ENCODE data around the gene MAPK8IP1. TPM values are rescaled to one million over a fixed set of nuclear protein-coding genes. Genes with fewer than 3 reads are reported as not detected.

The MAPK8IP1 gene
- total RNA-seq, 1 experiment from 2014 or later = 14.2 TPM

DNA sequence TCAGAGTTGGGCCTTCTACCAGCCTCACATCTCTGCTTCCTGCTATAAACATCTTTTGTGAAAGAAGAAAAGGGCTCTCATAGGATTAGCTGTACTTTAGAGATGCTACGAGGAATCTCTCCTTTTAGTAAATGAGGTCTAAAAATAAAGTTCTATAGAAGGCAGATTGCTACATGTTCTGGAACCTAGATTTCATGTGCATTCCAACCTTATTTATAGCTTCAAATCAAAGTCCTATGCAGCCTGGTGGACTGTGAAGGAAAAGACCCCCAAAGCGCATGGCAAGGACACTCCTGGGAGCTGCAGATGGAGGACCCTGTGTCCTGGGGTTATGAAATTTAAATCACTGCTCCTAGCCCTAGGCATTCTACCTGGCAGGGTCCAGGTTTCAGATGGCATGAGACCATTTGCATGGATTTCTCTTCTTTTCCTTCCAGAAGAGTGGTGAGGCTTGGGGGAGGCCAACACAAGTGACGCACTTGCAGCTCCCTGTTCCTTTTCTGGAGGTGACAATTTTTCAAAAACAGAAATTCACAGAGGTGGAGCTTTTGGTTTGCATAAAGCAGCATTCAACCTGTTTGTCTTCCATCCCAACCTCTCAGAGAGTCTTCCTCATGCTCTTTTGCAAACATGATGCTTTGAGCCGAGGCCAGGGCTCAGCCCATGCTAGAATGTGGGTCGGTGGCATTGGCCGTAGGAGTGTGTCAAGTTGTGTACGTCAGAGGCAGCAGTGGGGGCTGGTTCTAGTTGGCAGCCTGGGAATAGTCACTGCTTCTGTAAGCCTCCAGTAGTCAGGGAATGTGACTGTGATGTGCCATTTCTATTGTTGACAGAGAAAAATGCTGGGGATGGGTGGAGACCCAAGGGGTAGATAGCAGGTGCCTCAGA, 31.9 kb upstream of the MAPK8IP1 start:
- 0 out of 2 replicates have a peak, but pooled peaks cover 2% of the 10 kb centered on the region for H3K36me3 ChIP-seq
- peaks cover 2% of the 10 kb centered on the region; the same call in 1 of the 2 replicates for H3K4me1 ChIP-seq
- no peak overlapping the region for H3K27ac ChIP-seq
- DNase-seq = no peak
- H3K4me3 ChIP-seq = no peak overlapping the region
- no peaks in the 10 kb centered on the region for H3K9me3 ChIP-seq (replicated peaks)
- H3K27me3 ChIP-seq = no peaks in the 10 kb centered on the region

DNA sequence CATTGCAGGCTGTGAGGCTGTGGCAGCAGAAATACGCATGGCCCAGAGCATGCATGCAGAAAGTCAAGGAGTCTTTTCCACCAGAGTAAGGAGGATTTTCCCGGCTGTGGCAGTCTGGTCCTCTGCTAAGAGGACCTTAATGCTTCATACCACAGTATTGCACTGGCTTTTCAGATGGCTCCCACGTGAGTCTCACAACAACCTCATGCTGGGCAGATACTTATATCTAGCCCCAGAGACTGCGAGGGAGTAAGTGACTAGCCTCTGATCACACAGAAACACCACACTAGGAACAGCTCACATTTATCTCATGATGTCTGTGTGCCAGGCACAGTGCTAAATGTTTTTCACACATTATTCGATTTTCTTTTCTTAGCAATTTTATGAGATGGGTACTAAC, 30.1 kb upstream of the MAPK8IP1 start:
- H3K9me3 ChIP-seq (replicated peaks) = no peaks in the 10 kb centered on the region
- no peak overlapping the region for H3K4me3 ChIP-seq
- no peaks in the 10 kb centered on the region for H3K4me1 ChIP-seq
- no peak for DNase-seq
- H3K36me3 ChIP-seq = 0 out of 2 replicates have a peak, but pooled peaks cover 5% of the 10 kb centered on the region
- H3K27me3 ChIP-seq = no peaks in the 10 kb centered on the region
- H3K27ac ChIP-seq = no peak overlapping the region

DNA sequence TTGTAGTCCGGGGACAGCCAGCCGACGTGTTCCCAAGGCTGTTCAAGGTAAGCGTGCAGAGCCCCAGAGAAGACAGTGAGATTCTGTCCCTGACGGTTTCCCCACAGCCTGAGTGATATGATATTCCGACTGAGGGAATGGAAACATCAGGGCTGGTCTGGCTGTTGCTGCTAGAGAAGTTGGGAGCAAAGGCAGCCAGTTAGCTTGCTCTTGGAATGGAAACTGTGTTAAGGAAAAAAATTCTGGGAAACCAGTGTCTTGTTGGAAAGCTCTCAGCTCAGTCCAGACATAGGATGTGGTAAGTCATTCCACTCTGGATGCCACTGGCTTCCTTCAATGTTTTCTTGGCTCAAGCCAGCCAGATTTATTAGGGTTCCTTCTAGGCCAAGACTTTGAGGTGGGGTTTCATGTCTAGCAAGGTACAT, 29.4 kb upstream of the MAPK8IP1 start:
- Histone ChIP-seq H3K9me3 (replicated peaks) (no peaks in the 10 kb centered on the region), H3K4me3 (no peak overlapping the region), H3K36me3 (0 out of 2 replicates have a peak, but pooled peaks cover 5% of the 10 kb centered on the region), H3K4me1 (no peaks in the 10 kb centered on the region), H3K27ac (no peak overlapping the region), H3K27me3 (no peaks in the 10 kb centered on the region)
- DNase-seq = no peak

DNA sequence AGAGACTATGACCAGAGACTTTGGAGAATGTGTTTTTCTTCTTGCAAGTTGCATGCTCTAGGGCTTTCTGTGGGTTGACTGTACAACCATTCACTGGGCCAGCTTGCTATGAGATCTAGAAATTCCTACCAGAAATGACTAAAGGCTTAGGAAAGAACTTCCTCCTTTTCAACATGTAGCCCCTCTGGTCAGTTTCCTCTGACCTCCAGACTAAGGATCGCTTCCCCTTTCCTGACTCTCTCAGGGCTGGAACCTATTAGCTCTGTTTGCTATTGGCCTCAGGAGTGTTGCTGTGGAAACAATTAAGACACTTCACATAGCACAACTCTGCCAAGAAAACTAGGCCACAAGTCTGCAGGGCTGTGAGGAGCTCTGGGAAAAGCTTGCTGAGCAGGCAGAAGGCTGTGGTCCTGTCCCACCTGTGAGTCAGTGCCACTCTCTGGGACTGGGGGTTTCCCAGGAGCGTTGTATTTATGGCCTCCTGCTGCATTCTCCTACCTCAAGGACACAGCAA, 27.4 kb upstream of the MAPK8IP1 start:
- H3K36me3 ChIP-seq = 0 out of 2 replicates have a peak, but pooled peaks cover 5% of the 10 kb centered on the region
- no peaks in the 10 kb centered on the region for H3K27me3 ChIP-seq

DNA sequence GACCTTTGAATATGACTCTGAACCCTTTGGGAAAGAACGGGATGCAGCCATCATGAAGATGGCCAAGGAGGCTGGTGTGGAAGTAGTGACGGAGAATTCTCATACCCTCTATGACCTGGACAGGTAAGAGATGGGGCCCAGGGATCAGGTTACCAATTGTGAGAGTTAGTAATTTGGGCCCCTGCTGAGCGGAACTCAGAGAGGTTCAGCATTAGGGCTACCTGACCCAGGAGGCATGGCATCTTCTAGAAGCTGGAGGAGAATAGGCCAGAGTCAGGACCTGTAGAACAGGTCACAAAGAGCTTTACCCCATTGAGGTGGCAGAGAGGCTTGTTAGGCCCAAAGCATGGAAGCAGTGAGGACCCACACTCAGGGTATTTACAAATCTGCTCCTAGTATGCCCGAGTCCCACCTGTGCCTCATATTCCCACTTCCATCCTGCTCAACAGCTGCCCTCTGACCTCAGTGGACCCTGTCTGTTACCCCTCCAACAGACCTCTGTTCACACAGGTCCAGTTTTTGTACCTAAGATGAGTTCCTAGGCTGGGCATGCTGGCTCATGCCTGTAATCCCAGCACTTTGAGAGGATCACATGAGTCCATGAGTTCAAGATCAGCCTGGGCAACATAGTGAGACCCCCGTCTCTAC, 26.6 kb upstream of the MAPK8IP1 start:
- no peak overlapping the region for H3K4me3 ChIP-seq
- H3K9me3 ChIP-seq (replicated peaks) = no peaks in the 10 kb centered on the region
- H3K27ac ChIP-seq = no peak overlapping the region
- peaks cover 6% of the 10 kb centered on the region; the same call in 1 of the 2 replicates for H3K36me3 ChIP-seq
- H3K27me3 ChIP-seq = no peaks in the 10 kb centered on the region
- H3K4me1 ChIP-seq = no peaks in the 10 kb centered on the region
- no peak for DNase-seq

More for the DNA sequence above, 27.4 kb upstream of the MAPK8IP1 start:
- H3K4me1 ChIP-seq = no peaks in the 10 kb centered on the region
- no peak for DNase-seq
- H3K4me3 ChIP-seq = no peak overlapping the region
- H3K27ac ChIP-seq = no peak overlapping the region
- H3K9me3 ChIP-seq (replicated peaks) = no peaks in the 10 kb centered on the region

DNA sequence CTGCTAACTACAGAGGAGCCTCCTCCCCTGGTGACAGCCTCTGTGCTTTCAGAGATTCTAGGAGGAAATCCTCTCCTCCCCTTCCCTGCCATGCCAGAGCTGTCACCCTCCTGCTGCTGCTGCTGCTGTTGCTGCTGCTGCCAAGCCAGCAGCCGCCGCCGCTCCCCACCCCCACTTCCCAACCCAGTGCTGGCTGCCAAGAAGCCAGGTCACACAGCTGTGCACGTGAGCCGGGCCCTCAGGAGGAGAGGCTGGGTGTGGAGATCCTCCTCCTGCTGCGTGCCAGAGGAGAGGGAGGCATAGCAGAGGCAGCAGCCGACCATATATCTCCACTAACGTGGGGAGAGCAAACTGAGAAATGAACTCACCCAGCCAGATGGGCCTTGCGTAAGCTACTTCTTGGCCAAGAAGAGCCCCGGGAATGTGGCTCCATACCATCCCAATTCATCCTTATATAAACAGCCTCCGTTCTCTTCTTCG, 25.8 kb upstream of the MAPK8IP1 start:
- Histone ChIP-seq H3K27me3 (no peaks in the 10 kb centered on the region), H3K36me3 (peaks cover 11% of the 10 kb centered on the region; the same call in 1 of the 2 replicates), H3K9me3 (replicated peaks) (no peaks in the 10 kb centered on the region), H3K4me1 (no peaks in the 10 kb centered on the region), H3K4me3 (no peak overlapping the region), H3K27ac (no peak overlapping the region)
- peak; percentile 18 to 31 for DNase-seq

DNA sequence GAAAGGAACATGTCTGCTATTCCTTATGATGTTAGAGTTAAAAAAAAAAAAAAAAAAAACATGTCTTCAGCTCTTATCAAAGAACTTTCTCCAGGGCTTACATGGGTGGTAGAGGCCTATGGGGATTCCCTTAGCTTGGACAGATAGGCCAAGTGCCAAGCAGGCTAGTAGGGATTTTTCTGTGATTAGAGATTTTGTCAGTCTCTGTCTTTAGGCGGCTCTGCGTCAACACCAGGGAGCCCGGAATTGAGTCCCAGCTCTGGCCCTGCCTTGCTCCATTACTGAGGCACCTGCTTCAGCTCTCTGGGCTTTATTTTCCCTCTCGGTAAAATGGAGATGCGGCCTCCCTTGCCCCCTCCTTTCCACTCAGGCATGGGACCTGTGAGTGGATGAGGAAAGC, 25.1 kb upstream of the MAPK8IP1 start:
- H3K4me1 ChIP-seq = no peaks in the 10 kb centered on the region
- H3K36me3 ChIP-seq = peaks cover 11% of the 10 kb centered on the region; the same call in 1 of the 2 replicates
- DNase-seq = no peak
- no peak overlapping the region for H3K27ac ChIP-seq
- H3K9me3 ChIP-seq (replicated peaks) = no peaks in the 10 kb centered on the region
- no peak overlapping the region for H3K4me3 ChIP-seq
- no peaks in the 10 kb centered on the region for H3K27me3 ChIP-seq

DNA sequence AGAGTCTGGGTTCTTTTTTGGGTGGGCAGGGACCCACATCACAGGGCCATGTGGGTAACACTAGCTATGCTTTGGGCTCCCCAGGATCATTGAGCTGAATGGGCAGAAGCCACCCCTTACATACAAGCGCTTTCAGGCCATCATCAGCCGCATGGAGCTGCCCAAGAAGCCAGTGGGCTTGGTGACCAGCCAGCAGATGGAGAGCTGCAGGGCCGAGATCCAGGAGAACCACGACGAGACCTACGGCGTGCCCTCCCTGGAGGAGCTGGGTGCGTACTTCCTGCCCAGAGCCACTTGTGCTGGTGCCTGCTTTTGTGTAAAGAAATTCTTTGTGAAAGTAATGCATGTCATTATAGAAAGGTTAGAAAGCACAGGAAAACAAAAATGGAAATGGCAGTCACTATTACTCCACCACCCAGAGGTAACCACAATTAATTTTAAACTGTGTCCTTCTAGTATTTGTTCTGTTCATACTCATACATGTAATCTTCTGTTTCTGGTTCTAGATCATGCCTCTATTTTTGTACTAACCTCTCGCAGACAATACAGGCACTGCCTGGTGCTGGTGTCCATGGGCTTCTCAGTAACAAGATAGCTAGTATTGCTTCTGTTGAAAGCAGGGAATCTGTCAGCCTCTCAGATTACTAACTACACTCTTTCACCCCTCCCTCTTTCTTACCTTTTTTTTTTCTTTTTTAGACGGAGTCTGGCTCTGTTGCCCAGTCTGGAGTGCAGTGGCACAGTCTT, 24.5 kb upstream of the MAPK8IP1 start:
- Histone ChIP-seq H3K27me3 (no peaks in the 10 kb centered on the region), H3K9me3 (replicated peaks) (no peaks in the 10 kb centered on the region), H3K4me3 (no peak overlapping the region), H3K4me1 (no peaks in the 10 kb centered on the region), H3K27ac (no peak overlapping the region), H3K36me3 (peaks cover 11% of the 10 kb centered on the region; the same call in 1 of the 2 replicates)
- no peak for DNase-seq

DNA sequence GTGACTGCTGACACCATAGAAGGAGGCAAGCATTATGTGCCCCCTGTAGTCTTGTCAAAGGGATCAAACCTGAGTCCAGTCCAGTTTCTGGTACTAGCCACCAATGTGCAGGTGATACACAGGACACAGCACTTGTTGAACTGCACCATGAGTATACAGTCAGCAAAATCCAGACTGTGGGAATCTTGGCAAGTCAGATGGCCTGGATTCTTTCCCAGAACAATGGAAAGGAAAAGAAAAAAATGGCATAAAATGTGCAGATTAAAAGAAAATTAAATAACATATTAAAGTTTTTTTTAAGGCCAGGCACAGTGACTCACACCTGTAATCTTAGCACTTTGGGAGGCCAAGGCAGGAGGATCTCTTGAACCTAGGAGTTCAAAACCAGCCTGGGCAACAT, 21.4 kb upstream of the MAPK8IP1 start:
- H3K9me3 ChIP-seq (replicated peaks) = no peaks in the 10 kb centered on the region
- H3K27ac ChIP-seq = no peak overlapping the region
- no peaks in the 10 kb centered on the region for H3K27me3 ChIP-seq
- no peaks in the 10 kb centered on the region for H3K4me1 ChIP-seq
- peaks cover 9% of the 10 kb centered on the region for H3K36me3 ChIP-seq
- no peak for DNase-seq
- H3K4me3 ChIP-seq = no peak overlapping the region

DNA sequence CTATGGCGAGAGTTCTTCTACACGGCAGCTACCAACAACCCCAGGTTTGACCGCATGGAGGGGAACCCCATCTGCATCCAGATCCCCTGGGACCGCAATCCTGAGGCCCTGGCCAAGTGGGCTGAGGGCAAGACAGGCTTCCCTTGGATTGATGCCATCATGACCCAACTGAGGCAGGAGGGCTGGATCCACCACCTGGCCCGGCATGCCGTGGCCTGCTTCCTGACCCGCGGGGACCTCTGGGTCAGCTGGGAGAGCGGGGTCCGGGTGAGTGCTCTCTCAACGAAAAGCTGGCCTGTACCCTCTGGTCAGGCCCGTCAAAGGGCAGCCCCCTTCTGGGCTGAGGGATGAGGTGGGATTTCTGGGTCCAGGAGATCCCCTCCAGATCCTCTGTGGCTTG, 15.9 kb upstream of the MAPK8IP1 start:
- H3K9me3 ChIP-seq (replicated peaks) = no peaks in the 10 kb centered on the region
- H3K27me3 ChIP-seq = no peaks in the 10 kb centered on the region
- no peak overlapping the region for H3K4me3 ChIP-seq
- no peaks in the 10 kb centered on the region for H3K4me1 ChIP-seq
- no peak for DNase-seq
- no peak overlapping the region for H3K27ac ChIP-seq
- H3K36me3 ChIP-seq = peaks cover 3% of the 10 kb centered on the region

DNA sequence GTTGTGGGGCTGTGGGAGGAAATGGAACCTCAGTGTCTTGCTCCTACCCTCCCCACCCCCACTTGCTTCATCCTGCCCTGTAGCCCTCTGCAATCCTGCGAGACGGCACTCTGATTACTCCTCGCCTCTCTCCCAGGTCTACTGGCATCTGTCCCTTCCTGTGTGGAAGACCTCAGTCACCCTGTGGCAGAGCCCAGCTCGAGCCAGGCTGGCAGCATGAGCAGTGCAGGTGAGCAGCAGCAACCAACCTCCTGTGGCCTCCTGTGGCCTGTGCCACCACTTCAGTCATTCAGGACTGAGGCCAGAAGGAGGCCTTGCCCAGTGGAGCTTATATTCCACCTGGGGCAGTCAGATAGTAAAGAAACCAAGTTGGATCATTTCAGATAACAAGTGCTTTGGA, 14.7 kb upstream of the MAPK8IP1 start:
- no peak overlapping the region for H3K4me3 ChIP-seq
- DNase-seq = no peak
- no peaks in the 10 kb centered on the region for H3K4me1 ChIP-seq
- H3K27me3 ChIP-seq = no peaks in the 10 kb centered on the region
- peaks cover 3% of the 10 kb centered on the region for H3K36me3 ChIP-seq
- no peaks in the 10 kb centered on the region for H3K9me3 ChIP-seq (replicated peaks)
- H3K27ac ChIP-seq = no peak overlapping the region

DNA sequence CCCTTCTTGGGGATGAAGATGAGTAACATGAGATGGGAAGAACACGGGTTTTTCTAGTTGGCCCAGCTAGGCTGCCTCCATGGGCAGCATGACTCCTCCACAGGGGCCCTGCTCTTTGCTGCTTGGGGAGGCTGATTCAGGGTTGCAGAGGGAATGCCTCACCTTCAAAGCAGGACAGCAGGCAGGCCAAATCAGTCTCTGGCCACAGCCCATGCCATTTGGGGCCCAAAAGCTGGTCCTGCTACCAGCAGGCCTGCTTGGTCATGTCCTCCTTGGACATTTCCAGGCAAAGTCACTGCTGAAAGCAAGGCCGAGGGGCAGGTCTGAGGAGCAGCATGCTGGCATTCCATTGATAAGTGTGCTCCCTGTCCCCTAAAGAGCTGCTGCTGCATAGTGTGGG, 13.8 kb upstream of the MAPK8IP1 start:
- H3K4me1 ChIP-seq = no peaks in the 10 kb centered on the region
- H3K36me3 ChIP-seq = peaks cover 3% of the 10 kb centered on the region

DNA sequence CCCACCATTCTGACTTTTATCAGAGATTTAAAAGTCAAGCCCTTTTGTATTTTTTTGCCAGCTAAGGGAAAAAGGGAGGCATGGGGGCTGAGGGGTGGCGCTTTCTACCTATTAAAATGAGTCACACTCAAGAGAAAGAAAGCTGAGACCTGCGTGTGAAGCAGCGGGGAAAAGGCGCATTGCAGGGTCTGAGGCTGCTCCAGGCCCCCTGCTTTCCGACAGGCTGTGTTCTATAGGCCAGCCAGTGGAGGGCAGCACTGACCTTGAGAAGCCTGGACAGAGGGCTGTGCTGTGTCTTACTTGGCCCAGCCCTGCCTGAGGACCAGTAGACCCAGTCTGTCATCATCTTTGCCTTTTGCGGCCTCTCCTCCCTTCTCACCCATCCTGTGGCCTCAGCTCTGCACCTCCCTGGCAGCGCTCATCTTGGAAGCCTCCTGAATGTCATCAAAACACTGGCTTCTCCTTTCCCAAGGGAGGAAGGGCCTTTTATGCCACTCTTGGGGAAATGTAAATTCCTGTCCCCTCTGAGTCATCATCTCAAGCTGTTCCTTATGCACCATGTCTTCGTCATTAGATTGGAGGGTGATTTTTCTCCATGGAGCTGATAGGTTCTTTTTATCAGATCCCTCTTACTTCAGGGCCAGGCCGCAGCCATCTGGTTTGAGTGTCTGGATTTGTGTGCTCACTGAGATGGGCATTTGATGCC, 12.6 kb upstream of the MAPK8IP1 start:
- peaks cover 3% of the 10 kb centered on the region for H3K36me3 ChIP-seq

More for the DNA sequence above, 13.8 kb upstream of the MAPK8IP1 start:
- DNase-seq = no peak
- no peaks in the 10 kb centered on the region for H3K27me3 ChIP-seq
- no peak overlapping the region for H3K4me3 ChIP-seq
- no peak overlapping the region for H3K27ac ChIP-seq
- H3K9me3 ChIP-seq (replicated peaks) = no peaks in the 10 kb centered on the region

DNA sequence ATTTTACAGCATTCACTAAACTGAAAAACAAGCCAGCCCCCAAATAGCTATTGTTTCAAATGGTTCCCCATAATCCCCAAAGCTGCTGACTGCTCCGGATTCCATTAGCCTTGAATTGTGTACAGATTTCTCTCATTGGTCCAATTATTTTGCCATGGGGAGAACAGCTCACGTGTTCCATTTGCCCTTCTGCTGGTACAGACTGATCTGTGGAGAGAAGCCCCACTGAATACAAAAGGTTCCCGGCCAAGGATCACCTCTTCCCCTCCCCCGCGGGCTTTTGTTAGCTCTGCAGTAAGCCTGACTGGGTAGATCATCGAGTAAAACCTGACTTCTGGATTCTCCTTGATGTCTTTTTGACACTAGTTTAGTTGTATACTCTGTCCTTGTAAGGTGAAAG, 9.1 kb upstream of the MAPK8IP1 start:
- Histone ChIP-seq H3K27ac (no peak overlapping the region), H3K4me1 (no peaks in the 10 kb centered on the region), H3K27me3 (no peaks in the 10 kb centered on the region), H3K36me3 (no peaks in the 10 kb centered on the region; the same call in 1 of the 2 replicates), H3K9me3 (replicated peaks) (no peaks in the 10 kb centered on the region), H3K4me3 (no peak overlapping the region)
- no peak for DNase-seq

More for the DNA sequence above, 12.6 kb upstream of the MAPK8IP1 start:
- Histone ChIP-seq H3K27ac (no peak overlapping the region), H3K9me3 (replicated peaks) (no peaks in the 10 kb centered on the region), H3K4me1 (no peaks in the 10 kb centered on the region), H3K4me3 (no peak overlapping the region), H3K27me3 (no peaks in the 10 kb centered on the region)
- peak; percentile 67 to 79 for DNase-seq
